K562 (cell line): ENCODE data around the gene MRPL11. TPM values are rescaled to one million over a fixed set of nuclear protein-coding genes. Genes with fewer than 3 reads are reported as not detected.
A peak's percentile ranks its signal among the peaks of the same experiment; 100 is the strongest.

Source experiments
- BMI1 ChIP-seq: fragments of 150-350 bp; IDR thresholded peaks from 2 replicates; pipeline ENCODE4 v1.6.1; 2014; ENCODE audit warnings: low read length
- CXXC5 ChIP-seq: fragments of 250-450 bp; sonication (Bioruptor Pico); IDR thresholded peaks from 2 replicates; pipeline ENCODE4 v1.8.0; 2022; ENCODE audit warnings: inconsistent platforms, mild to moderate bottlenecking, moderate library complexity
- DIDO1 ChIP-seq: fragments of 450-650 bp; IDR thresholded peaks from 2 replicates; pipeline ENCODE4 v1.6.1; 2016; ENCODE audit warnings: low read depth, missing biosample characterization, missing genetic modification characterization
- GTF2B ChIP-seq: IDR thresholded peaks from 2 replicates; pipeline ENCODE4 v1.6.1; 2011; ENCODE audit not compliant: insufficient read length; ENCODE audit errors: extremely low read depth
- HDAC1 ChIP-seq, 2 experiments: fragments of 450-650 bp; IDR thresholded peaks; 2 replicates each; pipeline ENCODE4 v1.6.1; 2016 to 2017; ENCODE audit warnings: inconsistent platforms in 1 of 2, mild to moderate bottlenecking in 1 of 2, moderate library complexity in 1 of 2
- MYBL2 ChIP-seq, 2 experiments: fragments of 450-650 bp in 1 of 2; sonication (generic) in 1 of 2; formaldehyde crosslinking in 1 of 2; IDR thresholded peaks; 2 replicates each; pipeline versions ENCODE4 v1.6.1 to v1.8.1; 2017 to 2022; ENCODE audit warnings: borderline replicate concordance in 1 of 2, inconsistent platforms in 1 of 2, low read depth in 1 of 2, mild to moderate bottlenecking in 1 of 2, missing genetic modification reagents in 1 of 2, moderate library complexity in 1 of 2
- RB1 ChIP-seq: fragments of 450-650 bp; IDR thresholded peaks from 2 replicates; pipeline ENCODE4 v1.6.1; 2017; ENCODE audit warnings: low read depth, mild to moderate bottlenecking
- RBM14 ChIP-seq: fragments of 200-400 bp; formaldehyde crosslinking; IDR thresholded peaks from 2 replicates; pipeline ENCODE4 v1.6.1; 2018; ENCODE audit warnings: low read depth, mild to moderate bottlenecking, low read length, moderate library complexity, borderline replicate concordance; ENCODE audit not compliant: insufficient read depth
- TFAM ChIP-seq: fragments of 250-450 bp; sonication (Bioruptor Pico); conservative IDR thresholded peaks from 2 replicates; pipeline ENCODE4 v1.5.0; 2021; ENCODE audit warnings: mild to moderate bottlenecking, moderate library complexity
- TSHZ1 ChIP-seq: fragments of 250-450 bp; sonication (Bioruptor Pico); IDR thresholded peaks from 2 replicates; pipeline ENCODE4 v1.4.0; 2020; ENCODE audit warnings: mild to moderate bottlenecking, moderate library complexity
- ZBTB1 ChIP-seq: sonication (generic); formaldehyde crosslinking; IDR thresholded peaks from 2 replicates; pipeline ENCODE4 v1.8.1; 2023; ENCODE audit warnings: missing genetic modification reagents, low read depth, mild to moderate bottlenecking, borderline replicate concordance
- ZBTB40 ChIP-seq, 2 experiments: fragments of 450-650 bp in 1 of 2; sonication (generic) in 1 of 2; formaldehyde crosslinking in 1 of 2; IDR thresholded peaks; 2 replicates each; pipeline versions ENCODE4 v1.7.1 to v1.9.0; 2016 to 2022; ENCODE audit warnings: inconsistent platforms in 1 of 2, mild to moderate bottlenecking in 1 of 2, missing genetic modification reagents in 1 of 2
- ZNF224 ChIP-seq: sonication (generic); formaldehyde crosslinking; IDR thresholded peaks from 2 replicates; pipeline ENCODE4 v1.8.0; 2022; ENCODE audit warnings: mild to moderate bottlenecking, missing genetic modification reagents
- polyA plus RNA-seq, 8 experiments: library from polyadenylated mRNA; depleted of rRNA in 4 of 8; stranded (reverse) in 5 of 8; unstranded in 3 of 8; fragments of >200 nt; fragmentation: Nextera tagmentation in 2 of 8; fragmentation: Illumina TruSeq in 1 of 8; extraction: Ambion mirVana in 2 of 8; extraction: Trizol in 1 of 8; gene quantifications; 2 replicates each; pipeline versions ENCODE4 v1.2.1 to v1.2.3, GENCODE V29; 2011 to 2014; ENCODE audit warnings: inconsistent platforms in 1 of 8, missing spikeins in 1 of 8
- total RNA-seq, 7 experiments: library from RNA; depleted of rRNA in 6 of 7; stranded (reverse); fragments of >200 nt in 6 of 7; fragmentation: Illumina TruSeq in 2 of 7; extraction: Trizol in 2 of 7; gene quantifications; 2 replicates each; pipeline versions ENCODE4 v1.2.1 to v1.2.3, GENCODE V29; 2011 to 2021; ENCODE audit warnings: low replicate concordance in 1 of 7

Gene MRPL11
- total and polyA plus RNA-seq, 9 of the 15 experiments (the other 6 are each of a cell fraction or from before 2014, with no cell fraction given), result 33.0 to 173 (median 91.9) TPM

GRCh38 chr11:66467034-66467659 is 28.5 kb upstream of the MRPL11 start (continued):
- peak; percentile 41; the same call in 1 of the 2 replicates for TF ChIP-seq ZBTB40 (IDR thresholded peaks at IDR 0.05)
- TF ChIP-seq ZBTB40 (CRISPR knock-in tag; IDR thresholded peaks at IDR 0.05), result no peak
- TF ChIP-seq BMI1, result no peak
- no peak for TF ChIP-seq GTF2B
- TF ChIP-seq TFAM, result no peak
- no peak for TF ChIP-seq ZNF224 (CRISPR knock-in tag)
- TF ChIP-seq HDAC1 (IDR thresholded peaks at IDR 0.05), result 0 out of 4 replicates have a peak, but pooled peaks of 1 of the 2 experiments have one; percentile 22
- TF ChIP-seq RB1, result peak; percentile 41; the same call in 1 of the 2 replicates
- TF ChIP-seq DIDO1 (tag), result no peak
- no peak for TF ChIP-seq TSHZ1 (CRISPR knock-in tag)
- TF ChIP-seq CXXC5 (CRISPR knock-in tag), result peak; percentile 57
- TF ChIP-seq RBM14, result no peak
- peak; percentile 43; the same call in 1 of the 2 replicates for TF ChIP-seq ZBTB1 (CRISPR knock-in tag)
- no peak for TF ChIP-seq MYBL2 (IDR thresholded peaks at IDR 0.05; ENCODE audit: low read depth)
- TF ChIP-seq MYBL2 (CRISPR knock-in tag; IDR thresholded peaks at IDR 0.05; ENCODE audit: borderline replicate concordance), result no peak
